ENCODE measurements around the gene LGR4.

The LGR4 gene

DNA sequence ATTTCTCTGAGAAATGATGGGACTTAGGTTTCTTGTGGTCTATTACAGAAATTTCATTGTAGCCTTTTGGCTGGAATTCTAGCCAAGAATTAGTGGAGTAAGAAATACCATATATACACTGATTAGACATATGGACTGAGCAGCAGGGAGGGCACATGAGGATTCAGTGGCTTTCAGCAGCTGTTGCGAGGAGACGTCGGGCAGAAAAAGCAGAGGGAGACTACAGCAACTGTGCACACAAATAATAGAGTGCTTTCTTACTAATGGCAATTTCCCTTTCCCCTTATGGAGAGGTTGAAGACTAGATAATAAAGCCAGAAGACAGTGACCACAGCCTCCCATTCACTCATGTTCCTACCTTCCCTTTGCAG is 74.2 kb downstream of the LGR4 start:
- no peak for DNase-seq

DNA sequence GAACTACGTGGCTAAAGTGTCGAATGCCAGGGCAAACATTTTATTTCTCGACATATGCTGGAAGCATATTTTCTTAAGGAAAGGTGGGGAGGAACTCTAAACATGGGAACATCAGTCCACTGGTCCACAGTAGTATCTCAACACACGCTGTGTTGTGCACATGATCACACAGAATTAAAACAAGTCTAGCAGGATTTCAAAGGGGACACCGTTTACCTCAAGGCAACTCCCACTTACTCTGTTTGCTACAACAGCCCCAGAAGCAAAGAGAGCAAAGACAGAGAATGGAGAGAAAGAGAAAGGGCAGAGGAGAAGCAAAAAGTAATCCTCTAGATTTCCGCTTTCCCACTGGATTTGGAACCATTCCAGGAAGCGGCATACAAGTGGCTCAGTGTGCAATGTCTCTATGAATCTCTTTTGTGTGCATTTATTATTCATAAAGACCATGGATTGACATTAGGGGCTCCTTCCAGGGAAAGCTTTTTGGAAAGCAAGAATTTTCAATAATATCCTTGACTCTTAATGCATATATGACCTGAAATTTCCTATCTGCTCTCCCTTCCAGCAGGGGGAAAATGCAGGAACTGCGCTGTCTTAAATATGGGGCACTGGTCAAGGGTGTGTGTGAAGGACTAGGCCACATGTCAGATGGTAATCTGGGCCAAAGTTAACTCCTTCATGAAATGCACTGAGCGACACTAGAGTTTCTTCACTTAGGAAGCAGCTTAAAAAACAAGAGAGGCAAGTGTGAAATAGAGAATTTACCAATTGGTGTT is 74.8 kb downstream of the LGR4 start:
- DNase-seq, result no peak

- no peak for DNase-seq
Observed at GRCh38 chr11:27396259-27396839, 76.2 kb downstream of the LGR4 start.

DNA sequence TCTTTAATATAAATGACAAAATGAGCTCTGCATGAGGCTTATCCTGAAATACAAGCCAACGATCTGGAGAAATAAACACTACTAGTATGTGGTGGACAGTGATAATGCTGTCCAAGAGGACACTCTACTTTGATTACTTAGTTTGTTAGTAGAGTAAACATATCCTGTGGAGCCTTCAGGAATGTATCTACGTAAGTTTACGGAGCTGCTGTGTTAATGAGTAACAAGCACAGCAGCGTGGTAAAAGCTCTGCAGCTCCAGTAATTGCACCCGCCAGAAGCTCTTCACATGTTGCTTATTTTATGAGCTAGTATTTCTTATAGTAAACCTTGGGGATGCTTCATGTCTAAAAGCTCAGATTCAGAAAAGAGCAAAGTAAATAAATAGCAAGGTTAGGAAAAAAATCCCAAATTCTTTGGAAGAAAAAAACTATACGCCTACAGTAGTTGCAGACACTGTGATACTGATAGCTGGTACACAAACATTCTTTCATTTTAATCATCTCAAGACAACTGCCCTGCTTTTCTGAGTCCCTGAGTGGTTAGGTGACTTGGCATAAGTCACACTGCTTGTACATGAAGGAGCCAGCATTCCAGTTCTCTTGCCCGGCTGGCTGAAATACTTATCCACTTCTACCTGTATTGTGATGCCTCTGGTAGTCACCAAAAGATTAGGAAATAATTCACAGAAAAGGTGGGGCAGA is 76.9 kb downstream of the LGR4 start:
- DNase-seq, result no peak

- DNase-seq, result no peak
Observed at GRCh38 chr11:27394781-27395228, 77.8 kb downstream of the LGR4 start.

DNA sequence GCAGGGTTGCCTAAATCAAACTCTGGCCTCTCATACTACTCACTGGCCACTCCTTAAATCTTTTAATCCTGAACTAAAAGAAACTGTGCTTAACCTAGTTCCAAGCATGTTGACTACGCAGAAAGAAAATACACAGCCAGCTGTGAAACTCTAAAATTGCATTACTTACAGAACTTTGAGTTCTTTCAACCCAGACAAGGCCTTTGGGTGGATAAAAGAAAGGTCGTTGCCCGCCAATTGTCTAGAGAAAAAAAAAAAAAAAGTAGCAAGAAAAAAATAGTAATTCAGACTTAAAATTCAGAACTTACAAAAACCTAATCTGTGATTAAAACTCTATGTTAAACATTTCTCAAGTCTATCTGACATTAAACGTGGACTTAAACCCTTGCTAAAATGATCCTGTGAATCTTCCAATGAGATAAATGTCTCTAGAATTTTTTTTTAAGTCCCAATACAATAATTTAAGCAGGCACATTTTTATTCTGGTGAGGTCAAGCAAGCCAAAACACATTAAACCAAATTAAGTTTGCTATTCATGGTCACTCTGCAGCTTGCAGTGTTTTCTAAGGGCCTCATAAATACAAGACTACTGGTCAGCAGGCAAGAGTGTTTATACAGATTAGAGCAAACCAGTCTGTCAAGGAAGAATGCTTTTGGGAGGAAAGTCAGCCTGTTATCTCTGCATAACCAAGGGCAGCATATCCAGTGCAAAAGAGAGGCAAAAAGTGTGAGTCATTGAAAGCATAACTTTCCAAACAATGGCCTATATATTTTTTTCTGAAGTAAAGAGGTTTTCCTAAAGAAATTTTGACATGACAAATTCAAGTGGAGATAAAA is 80.1 kb downstream of the LGR4 start:
- no peak for DNase-seq

DNA sequence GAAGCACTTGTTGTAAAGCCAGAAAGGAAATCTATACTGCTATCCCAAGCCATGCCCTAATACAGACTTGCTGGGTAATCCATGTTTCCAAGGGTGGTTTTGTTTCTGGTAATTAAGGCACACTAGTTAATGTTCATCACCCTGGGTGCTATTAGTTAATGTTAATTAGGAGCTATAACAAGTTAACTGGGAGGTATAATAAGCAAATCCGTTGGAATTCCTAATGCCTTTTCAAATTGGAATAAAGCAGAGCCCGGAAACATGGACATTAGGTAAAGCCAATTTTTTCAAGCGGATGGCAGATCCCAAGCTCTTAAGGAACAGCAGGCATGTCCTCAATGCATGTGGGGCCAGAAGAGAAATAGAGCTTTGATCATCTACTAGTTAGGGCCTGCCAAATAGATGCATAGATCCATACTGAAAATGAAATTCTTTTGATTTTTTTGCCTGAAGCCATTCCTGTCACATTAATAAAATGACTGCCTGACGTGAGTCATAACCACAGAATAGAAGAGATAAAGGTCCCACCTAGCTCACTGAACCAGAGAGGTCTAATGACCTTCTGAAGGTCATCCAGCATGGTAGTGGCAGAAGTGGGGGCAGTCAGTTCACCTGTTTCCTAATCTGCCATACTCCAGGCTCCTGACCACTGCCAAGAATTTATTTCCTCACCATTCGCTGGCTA is 81.1 kb downstream of the LGR4 start:
- DNase-seq, result no peak

GRCh38 chr11:27390318-27391295 is 82.0 kb downstream of the LGR4 start:
- no peak for DNase-seq

GRCh38 chr11:27388869-27389268 is 83.7 kb downstream of the LGR4 start:
- no peak for DNase-seq

DNA sequence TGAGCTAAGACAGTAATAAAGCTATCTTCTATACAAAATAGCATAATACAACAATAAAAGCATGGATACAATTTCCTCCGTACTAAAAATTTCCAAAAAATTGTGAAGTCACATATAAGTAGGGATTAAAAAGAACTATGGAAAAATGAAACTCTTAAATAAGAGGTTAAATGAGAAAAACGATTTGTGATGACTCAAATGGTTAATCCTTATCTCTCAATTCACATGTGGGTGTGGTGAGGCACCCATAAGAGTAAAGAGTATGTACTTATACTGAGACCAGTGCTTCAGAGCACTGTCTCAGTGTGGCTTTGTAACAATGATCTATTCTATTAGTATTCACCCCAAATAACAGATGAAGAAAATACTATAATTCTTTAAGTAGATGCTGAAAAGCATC is 84.6 kb downstream of the LGR4 start:
- no peak for DNase-seq

GRCh38 chr11:27387362-27387761 is 85.2 kb downstream of the LGR4 start:
- DNase-seq, result no peak

GRCh38 chr11:27386181-27386845 is 86.3 kb downstream of the LGR4 start:
- DNase-seq, result no peak

- no peak for DNase-seq
Observed at GRCh38 chr11:27385245-27385644, 87.3 kb downstream of the LGR4 start.

GRCh38 chr11:27384227-27384626 is 88.4 kb downstream of the LGR4 start:
- DNase-seq, result no peak

- DNase-seq, result no peak
Observed at GRCh38 chr11:27383645-27384044, 88.9 kb downstream of the LGR4 start.

DNA sequence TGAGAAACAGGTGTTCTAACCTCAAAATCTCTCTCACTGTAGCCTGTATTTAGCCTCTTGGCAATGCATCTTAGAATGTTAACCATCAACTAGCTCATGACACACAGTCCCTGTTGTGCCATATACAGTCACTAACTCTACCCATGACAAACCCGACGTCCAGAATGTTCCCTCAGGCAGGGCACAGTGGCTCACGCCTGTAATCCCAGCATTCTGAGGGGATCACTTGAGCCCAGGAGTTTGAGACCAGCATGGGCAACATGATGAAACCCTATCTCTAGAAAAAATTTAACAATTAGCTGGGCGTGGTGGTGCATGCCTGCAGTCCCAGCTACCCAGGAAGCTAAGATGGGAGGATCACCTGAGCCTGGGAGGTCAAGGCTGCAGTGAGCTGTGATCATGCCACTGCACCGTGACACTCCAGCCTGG is 91.3 kb downstream of the LGR4 start:
- no peak for DNase-seq

DNA sequence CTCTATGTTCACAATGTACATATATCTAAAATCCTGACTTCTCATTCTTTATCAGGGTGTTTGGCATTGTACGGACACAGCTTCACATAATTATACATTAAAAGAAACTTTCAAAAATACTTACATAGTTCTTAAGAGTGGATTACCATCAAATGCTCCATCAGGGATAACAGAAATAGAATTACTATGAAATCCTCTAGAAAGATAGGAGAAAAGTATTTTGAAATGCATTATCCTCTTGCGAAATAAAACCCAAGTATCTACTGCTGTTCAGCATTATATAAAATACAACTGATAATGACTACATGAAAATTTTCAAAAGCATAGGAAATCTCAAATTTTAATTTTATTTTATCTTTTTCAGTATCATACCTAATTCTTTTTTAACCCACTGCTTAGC is 91.8 kb downstream of the LGR4 start:
- DNase-seq, result no peak

DNA sequence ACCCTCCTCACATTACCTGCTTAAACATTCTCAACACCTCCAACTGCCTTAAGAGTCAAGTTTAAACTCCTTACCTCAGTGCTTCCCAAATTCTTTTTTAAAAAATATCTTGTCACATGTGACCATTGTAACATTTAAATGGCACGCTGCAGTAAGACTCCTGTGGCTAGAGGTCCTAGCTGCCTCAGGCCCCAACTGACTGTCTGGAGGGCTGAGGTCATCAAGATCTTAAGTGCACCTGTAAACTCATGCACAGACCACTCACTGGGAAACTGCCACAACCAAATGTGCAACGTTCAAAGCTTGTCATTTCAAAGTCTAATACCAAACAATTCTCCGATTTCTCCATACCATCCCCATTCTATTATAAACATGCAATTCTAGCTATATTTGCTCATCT is 93.1 kb downstream of the LGR4 start:
- DNase-seq, result no peak

- no peak for DNase-seq
Observed at GRCh38 chr11:27375370-27375769, 97.2 kb downstream of the LGR4 start.

- DNase-seq, result no peak
Observed at GRCh38 chr11:27373856-27374602, 98.6 kb downstream of the LGR4 start.
